NCI-H510A (cell line): ENCODE data around the gene DDB1.

Source experiments
- DNase-seq: peaks from one replicate; lab custom pipeline; 2025; lab: John Stamatoyannopoulos, UW

The DDB1 gene

DNA sequence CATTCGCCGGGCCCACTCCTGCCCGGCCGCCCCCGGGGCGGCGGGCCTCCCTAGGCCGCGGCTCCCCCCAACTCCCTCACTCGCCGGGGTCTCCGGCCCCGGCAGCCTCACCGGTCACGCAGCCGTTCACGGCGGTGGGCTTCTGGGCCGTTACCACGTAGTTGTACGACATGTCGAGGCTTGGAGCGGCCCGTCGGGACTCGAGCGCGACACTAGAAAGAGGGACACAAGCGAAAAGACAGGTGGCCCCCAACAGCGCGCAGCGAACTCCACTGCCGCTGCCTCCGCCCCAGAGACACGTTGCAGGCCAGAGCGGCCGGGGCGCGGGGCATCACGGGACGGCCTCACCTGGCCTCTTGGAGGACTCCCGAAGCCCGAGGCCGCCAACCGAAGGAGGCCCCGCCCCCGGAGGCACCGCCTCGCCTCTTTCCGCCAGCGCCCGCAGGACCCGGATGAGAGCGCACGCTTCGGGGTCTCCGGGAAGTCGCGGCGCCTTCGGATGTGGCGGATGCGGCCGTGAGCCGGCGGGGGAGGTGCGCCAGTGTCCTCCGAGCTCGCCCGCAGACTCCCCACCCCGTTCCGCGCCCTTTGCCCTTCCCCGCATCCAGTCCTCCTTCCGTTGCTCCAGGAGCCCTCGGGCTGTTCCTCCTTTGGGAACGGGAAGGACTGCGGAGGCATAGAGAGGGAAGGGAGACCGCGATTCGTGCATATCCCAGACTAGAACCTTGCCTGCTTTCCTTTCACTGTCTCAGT, at the start of gene DDB1, which contains the start of gene TKFC:
Gene DDB1, minus strand, starts transcription at position 309 of the 753 bp plus-strand sequence. Its CDS starts 137 bp downstream, at position 172.
Gene TKFC, plus strand, starts transcription at position 432 of the 753 bp plus-strand sequence. CDS start 1,501 bp downstream, outside the sequence.
- DNase-seq: peak; percentile 88

DNA sequence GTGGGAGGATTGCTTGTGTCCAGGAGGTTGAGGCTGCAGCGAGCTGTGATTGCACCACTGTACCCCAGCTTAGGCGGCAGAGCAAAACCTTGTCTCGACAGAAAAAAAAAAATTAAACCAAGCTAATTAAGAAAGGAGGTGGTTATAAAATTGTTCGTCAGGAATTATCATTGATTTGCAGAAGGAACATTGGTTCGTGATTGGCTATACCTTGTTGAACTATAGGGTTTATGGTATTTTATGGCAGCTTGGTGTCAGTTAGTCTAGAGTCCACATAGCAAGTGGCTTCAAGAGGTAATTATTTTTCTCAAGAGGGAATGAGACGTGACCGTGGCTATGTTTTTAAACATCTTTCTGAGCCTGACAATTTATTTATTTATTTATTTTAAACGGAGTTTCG, 48.0 kb upstream of the DDB1 start:
- DNase-seq: no peak

DNA sequence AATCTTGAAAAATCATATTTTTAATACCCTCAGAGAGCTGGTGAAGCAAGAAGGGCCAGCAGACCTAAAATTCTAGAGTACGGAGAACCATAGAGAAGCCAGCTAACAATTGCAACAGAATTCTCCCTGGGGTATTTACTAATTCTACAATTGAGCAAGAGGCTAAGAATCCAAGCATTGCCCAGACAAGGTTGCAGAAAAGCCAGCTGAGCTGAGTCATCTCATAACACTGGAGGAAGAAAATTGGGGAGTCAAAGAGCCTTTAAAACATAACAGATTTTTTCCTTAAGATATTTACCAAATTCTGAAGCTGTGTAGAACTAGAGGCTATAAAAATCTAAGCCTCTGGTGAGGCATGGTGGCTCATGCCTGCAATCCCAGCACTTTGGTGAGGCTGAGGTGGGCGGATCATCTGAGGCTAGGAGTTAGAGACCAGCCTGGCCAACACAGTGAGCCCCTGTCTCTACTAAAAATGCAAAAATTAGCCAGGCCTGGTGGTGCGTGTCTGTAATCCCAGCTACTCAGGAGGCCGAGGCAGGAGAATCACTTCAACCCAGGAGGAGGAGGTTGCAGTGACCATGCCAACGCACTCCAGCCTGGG, 45.9 kb upstream of the DDB1 start:
- no peak for DNase-seq

DNA sequence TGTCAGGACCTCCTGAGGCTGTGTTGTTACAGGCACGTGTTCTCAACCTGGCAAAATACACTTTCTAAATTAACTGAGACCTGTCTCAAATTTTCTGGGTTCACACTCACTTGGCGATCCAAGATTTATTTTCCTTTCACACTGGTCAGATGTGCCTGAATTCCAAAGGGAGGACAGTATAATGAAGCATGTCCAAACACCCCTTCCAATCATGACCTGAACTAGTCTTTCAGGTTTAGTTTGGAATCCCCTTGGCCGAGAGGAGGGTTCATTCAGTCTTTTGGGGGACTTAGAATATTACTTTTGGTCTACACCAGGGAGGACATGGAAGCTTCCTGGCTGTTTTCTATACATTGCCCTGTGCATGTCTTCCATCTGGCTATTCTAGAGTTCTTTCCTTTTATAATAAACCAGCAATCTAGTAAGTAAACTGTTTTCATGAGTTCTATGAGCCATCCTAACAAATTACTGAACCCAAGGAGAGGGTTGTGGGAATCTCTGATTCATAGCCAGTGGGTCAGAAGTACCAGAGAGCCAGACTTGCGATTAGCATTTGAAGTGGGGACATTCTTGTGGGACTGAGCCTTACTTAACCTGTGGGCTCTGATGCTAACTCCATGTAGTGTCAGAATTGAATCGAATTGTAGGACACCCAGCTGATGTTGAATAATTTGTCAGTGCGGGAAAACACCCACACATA, 44.7 kb upstream of the DDB1 start:
- no peak for DNase-seq

DNA sequence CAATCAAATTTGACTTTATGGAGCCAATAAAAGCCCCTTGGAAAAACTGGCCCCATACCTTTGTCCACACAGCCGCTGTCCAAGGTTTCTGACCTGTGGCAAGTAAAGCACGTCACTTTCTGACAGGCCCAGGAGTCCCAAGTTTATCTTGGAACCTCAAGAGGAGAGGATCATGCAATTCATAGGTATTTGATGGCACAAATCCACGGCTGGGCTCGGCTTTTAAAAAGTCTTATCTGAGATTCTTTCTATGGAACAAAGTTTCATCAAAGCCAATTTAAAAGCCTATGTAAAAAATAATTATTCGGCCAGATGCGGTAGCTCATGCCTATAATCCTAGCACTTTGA, 42.8 kb upstream of the DDB1 start:
- DNase-seq: no peak

DNA sequence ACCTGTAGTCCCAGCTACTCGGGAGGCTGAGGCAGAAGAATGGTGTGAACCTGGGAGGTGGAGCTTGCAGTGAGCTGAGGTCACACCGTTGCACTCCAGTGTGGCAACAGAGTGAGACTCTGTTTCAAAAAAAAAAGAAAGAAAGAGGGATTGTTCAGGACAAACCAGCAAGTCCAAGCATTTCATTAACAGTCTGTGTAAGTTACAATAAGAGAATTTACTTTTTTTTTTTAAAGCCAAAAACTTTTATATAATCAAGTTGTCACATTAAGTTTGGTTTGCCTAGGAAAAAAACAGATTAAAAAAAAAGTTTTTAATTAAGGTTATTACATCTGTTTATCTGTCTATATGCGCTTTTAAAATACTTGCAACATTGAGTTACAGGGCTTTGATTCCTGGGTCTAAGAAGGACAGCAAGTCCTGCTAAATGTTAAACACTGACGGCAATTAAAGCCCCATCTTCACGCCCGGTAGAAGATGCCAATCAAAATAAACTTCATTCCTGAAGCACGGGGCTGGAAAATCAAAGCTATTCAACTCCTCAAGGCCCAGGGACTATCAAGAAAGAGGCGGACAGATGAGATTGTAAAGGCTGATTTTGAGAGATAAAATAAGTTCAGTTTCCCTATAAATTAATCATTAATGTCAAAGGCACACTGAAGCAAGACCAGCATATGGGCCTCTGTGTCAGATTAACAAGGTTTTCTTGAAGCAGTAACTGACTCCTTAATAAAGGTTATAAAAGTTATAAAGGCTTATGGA, 39.9 kb upstream of the DDB1 start:
- no peak for DNase-seq

DNA sequence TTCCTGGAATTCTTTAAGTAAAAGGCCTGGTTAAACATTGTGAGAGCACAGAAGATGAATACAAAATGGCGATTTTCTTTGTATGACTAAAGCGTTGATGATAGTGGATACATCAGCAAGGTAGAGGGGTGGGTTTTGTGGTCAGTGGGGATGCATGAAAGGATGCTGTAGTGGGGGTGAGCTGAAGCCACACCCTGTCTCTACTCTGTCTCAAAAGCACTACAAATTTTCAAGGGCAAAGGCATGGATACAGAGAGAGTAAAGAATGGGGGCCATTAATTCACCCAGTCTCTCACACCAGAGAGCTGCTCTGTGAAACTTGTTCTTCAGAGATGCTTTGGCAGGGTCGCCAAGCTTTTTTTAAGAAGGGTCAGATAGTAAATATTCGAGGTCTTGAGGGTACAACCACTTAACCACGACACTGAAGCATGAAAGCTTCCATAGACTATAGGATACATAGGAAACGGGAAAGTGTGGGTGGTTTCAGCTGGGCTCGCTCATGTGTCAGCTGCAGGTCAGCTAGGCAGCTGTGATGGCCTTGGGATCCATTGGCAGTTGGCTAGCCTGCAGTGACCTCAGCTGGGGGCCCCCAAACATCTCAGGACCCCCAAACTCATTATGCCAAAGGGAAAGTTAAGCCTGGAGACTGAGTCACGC, 37.6 kb upstream of the DDB1 start:
- DNase-seq: no peak

DNA sequence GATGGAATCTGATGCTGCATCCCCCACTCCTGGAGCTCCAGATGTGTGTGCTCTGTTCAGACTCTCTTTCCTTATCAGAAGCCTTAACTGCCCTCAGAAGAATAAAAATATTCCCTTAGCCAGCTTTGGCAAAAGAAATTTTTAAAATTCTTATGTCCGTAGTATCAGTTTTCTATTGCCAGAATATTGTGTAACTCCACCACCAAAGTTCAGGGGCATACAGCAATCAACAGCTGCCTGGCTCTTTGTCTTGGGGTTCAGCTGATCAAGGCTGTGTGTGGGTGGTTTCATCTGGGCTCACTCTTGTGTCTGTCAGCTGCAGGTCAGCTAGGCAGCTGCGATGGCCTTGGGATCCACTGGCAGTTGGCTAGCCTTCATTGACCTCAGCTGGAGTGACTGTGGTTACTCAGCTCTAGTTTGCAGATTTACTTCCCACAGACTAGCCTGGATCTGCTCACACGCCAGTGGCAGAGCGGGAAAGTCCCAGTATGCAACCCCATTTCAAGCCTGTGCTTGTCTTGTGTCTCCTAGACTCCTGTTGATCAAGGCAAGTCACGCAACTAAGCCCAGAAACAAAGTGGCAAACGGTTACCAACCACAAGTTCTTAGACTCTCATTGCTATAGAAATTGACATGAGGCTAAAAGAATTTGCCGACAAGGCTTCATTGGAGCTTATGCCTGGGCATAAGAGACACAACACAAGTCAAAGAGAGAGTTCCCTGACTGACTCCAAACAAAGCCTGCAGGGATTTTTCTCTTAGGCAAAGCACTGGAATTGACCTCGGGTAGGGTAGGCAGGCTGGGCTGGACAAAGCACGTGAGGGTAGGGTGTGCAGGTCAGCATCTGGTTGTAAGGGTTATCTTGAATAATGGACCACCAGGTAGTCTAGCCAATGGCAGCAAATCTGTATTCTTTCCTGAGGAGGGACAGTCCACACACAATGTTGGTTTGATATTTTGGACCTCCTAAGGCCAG, 36.8 kb upstream of the DDB1 start:
- DNase-seq: no peak

DNA sequence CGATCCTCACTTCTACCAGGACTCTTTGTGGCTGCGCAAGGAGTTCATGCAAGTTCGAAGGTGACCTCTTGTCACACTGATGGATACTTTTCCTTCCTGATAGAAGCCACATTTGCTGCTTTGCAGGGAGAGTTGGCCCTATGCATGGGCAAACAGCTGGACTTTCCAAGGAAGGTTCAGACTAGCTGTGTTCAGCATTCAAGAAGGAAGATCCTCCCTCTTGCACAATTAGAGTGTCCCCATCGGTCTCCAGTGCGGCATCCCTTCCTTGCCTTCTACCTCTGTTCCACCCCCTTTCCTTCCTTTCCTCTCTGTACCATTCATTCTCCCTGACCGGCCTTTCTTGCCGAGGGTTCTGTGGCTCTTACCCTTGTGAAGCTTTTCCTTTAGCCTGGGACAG, 35.7 kb upstream of the DDB1 start:
- DNase-seq: no peak

DNA sequence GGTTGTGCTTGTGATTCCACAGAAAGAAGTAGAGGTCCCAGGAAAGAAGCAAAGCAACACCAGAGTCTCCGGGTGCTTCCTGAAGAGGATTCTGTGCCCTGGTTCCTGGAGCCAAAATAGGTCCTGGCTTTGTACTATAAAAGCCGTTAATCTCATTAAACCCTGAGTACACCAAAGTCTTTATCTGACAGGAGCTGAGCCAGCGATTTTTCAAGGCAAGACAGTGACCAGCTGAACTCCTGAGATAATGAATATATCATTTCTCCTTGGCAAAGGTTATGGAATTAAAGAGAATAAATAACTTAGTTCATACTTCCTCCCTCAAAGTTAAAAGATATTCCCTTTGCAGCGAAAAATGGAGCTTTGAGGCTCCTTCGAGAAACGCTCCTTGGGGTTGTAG, 34.5 kb upstream of the DDB1 start:
- no peak for DNase-seq

DNA sequence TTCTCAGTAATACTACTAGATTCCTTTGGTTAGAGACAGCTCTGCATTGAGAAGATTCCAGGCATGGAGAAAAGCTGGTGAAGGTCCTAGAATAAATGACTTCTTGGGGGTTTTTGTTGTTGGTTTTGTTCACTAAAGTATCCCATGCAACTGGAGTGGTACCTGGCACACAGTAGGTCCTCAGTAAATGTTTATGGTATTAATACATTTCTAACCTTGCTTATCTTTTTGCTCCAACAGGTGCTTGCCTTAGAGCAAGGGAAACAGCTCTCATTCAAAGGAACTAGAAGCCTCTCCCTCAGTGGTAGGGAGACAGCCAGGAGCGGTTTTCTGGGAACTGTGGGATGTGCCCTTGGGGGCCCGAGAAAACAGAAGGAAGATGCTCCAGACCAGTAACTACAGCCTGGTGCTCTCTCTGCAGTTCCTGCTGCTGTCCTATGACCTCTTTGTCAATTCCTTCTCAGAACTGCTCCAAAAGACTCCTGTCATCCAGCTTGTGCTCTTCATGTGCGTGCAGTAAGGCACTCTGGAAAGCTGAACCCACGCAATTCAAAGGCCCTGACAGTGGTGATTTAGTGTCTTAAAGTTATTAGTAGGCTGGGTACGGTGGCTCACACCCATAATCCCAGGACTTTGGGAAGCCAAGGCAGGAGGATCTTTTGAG, 31.2 kb upstream of the DDB1 start:
- no peak for DNase-seq

DNA sequence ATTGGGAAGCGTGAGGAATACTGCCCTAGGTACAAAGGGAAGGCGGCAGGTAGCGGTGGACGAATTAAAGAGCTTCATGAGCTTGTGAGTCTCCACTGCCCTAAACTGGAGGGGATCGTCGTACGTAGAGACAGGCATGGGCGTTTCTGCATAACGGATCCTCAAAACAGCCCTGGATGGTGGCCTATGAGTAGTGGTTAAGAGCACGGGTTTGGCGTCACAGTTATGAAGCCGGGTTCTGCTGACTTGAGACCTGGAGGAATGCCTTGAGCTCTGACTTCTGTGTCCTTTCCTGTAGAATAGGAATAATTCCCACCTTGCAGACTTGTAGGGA, 29.6 kb upstream of the DDB1 start:
- no peak for DNase-seq

DNA sequence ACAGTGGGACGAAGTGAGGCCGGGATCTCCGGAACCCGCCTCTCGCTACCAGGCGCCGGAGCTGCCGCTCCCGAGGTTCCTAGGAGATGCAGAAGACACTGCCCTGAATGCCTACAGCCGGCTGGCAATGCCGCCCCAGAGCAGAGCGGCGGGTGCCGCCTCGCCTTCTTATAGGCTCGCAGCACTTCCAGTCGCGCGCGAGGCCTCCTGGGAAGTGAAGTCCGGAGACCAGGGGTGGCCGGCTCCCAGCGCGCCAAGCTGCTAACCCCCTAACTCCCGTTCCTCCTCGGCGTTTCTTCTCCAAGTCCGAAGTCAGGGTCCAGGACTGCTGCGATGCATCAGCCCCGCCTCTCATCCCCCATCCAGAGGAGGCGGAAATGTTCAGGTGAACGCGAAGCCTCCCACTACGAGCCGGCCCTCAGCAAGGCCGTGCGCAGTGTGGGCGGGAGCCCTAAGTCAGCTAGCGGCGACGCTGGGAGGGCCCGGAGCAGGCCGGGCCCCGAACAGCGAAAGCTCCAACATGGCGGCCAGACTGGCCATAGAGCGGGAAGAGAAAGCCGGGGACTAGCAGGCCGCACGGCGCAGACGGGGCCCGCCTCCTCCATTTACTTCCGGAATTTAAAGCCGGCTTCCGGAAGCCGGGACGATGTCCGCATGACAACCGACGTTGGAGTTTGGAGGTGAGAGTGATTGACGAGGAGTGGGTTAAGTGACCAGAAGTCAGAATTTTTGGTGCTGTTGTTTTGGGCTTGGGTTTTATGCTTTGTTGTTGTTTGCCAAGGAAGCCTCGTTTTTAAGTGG, 29.0 kb upstream of the DDB1 start, which contains the start of the genes CYB561A3 and TMEM138:
Gene CYB561A3, minus strand, starts transcription at position 142 of the 801 bp plus-strand sequence. CDS start 5,169 bp downstream, outside the sequence.
Gene TMEM138, plus strand, starts transcription at position 634 of the 801 bp plus-strand sequence. CDS start 2,017 bp downstream, outside the sequence.
- peak; percentile 91 for DNase-seq

DNA sequence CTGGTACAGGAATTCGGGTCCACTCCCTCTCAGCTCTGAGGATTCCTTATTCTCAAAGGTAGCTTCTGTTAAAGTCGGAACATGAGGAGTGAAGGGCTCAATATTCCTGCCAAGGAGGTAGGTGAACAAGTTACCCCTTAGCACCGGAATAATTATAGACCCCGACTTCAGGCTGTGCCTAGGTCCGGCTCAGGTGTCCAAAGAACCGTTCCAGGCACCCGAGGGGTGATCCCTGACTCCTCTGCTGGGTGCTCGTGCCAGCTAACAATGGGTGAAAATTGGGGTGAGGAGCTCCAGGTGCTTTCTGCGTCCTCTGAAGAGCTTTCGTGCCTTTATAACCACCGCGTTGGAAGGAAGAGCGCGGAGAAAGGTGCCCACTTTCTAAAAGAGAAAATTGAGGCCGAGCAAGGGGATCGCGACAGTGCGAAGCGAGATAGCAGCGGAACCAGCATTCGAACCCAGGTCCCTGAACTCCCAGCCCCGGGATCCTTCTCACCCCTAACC, 28.4 kb upstream of the DDB1 start:
- no peak for DNase-seq

DNA sequence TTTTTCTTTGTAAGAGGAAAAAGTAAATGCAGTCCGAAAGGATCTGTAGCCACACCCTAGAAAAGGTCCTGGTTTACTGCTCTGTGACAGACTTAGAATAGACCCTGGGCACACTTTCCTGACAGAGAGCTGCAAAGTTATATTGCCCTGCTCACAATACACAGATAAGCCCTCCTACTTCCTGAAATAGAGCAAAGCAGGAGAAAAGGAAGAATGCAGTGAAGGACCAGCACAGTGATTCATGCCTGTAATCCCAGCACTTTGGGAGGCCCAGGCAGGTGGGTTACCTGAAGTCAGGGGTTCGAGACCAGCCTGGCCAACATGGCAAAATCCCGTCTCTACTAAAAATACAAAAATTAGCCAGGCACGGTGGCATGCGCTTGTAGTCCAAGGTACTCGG, 26.6 kb upstream of the DDB1 start:
- DNase-seq: no peak

DNA sequence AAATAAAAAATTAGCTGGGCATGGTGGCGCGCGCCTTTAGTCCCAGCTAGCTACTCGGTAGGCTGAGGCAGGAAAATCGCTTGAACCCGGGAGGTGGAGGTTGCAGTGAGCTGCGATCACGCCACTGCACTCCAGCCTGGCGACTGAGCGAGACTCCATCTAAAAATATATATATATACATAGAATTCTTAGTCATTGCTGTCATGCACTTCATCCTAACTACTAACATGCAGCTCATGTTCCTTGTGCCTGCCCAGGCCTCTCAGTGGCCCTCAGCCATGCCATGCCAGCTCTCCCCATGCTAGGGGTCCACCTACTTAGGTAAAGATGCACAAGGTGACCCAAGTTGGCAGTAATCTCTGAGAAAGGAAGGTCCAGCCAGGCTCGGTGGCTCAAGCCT, 25.7 kb upstream of the DDB1 start:
- DNase-seq: no peak

DNA sequence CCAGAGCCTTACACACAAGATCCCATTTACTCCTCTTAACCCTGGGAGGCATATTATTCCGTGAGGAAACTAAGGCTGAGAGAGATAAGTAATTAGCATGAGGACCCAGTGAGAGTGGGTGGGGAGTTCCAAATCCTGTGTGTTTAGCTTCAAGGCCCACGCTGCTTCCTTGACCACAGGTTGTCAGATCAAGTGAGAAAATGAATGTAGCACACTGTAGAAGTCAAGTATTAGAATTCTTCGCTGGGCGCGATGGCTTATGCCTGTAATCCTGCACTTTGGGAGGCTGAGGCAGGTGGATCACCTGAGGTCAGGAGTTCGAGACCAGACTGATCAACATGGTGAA, 25.0 kb upstream of the DDB1 start:
- no peak for DNase-seq

DNA sequence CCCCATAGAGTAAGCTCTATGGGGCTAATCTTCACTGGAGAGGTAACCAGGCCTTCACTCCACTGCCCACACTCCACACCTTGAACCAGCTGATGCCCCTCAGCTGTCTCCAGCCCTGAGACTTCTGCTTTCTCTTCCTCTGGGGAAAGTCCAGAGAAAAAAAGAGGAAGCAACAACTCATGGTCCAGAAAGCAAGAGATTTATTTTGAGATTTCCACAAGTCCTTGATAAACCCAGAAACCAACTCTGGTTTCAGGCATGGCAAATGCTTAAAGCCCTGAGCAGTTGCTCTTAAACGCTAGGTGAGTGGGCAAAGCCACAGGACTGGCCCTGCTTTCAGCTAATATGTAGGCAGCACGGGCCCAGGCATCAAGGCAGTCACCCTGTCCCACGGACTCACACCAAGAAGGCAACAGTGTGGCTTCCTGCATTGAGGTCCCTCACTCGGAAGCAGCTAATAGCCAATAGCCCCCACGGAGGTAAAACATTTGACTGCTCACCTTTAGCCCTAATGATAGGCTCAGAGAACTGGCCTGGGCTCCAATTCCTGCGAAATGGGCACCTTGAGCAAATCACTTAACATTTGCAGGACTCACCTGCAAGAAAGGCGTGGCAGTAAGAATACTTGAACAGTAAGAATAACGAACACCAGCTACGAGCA, 24.5 kb upstream of the DDB1 start:
- DNase-seq: no peak

DNA sequence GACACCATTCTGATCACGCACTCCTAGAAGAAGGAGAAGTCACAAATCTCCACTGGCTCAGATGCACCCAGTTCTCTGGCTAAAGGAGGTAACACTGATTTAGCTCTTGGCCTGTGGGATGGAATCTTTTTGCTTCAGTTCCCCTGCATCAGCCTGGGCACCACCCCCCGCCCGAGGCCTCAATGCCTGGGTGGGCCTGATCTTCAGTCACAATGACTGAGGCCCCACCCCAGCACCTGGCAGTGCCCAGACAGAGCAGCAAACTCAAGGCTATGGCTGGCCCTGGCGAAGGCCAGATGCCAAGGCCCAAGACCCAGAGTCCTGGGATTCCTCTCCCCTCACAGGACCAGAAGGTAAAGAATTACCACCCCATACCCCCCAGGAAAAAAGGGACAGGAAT, 23.8 kb upstream of the DDB1 start:
- DNase-seq: no peak
